Heart left ventricle (tissue), 16 donors: Measurements from ENCODE around the gene PPP3R2. TPM values are rescaled to one million over a fixed set of nuclear protein-coding genes. Genes with fewer than 3 reads are reported as not detected.
"Not testable (repeated sequence)": the region's sequence is repeated elsewhere in the genome, so short reads cannot be mapped to it uniquely, and the experiment has no call there.

ENCODE experiments used
- ATAC-seq, 4 donors: fragments of 200-7000 bp; cut with Tn5 transposase; one replicate each; pipeline ENCODE4 v1.9.1; 2020 to 2022; ENCODE audit warnings: moderate library complexity in 4 of 4, mild to moderate bottlenecking in 3 of 4, moderate number of reproducible peaks in 1 of 4
- DNase-seq, 5 donors: peaks; one replicate each; pipeline ENCODE4 v3.0.0-alpha.2; 2020
- H3K27ac ChIP-seq, 12 donors: fragments of 200-600 bp; sonication (generic) in 4 of 12; one replicate each; pipeline versions ENCODE4 v1.5.0 to v1.8.0; 2016 to 2022; ENCODE audit warnings: mild to moderate bottlenecking in 2 of 12
- H3K27me3 ChIP-seq, 9 donors: fragments of 200-600 bp; sonication (generic) in 2 of 9; one replicate each; pipeline versions ENCODE4 v1.5.1 to v1.8.0; 2016 to 2022; ENCODE audit warnings: mild to moderate bottlenecking in 3 of 9
- H3K36me3 ChIP-seq, 9 donors: fragments of 200-600 bp; sonication (generic) in 2 of 9; one replicate each; pipeline versions ENCODE4 v1.5.0 to v1.8.0; 2018 to 2022; ENCODE audit warnings: mild to moderate bottlenecking in 2 of 9
- H3K4me1 ChIP-seq, 12 donors: fragments of 200-600 bp; sonication (generic) in 4 of 12; one replicate each; pipeline versions ENCODE4 v1.5.0 to v1.8.0; 2016 to 2022; ENCODE audit warnings: mild to moderate bottlenecking in 3 of 12
- H3K4me3 ChIP-seq, 12 donors: fragments of 200-600 bp; sonication (generic) in 4 of 12; one replicate each; pipeline versions ENCODE4 v1.5.0 to v1.8.0; 2017 to 2022; ENCODE audit warnings: mild to moderate bottlenecking in 9 of 12, moderate library complexity in 4 of 12
- H3K9me3 ChIP-seq, 12 donors: fragments of 200-600 bp; sonication (generic) in 4 of 12; one replicate each; pipeline versions ENCODE4 v1.5.0 to v1.8.0; 2016 to 2022; ENCODE audit warnings: mild to moderate bottlenecking in 1 of 12
- POLR2A ChIP-seq, 2 donors: fragments of 450-650 bp; IDR thresholded peaks; one replicate each; pipeline ENCODE4 v1.6.1; 2017; ENCODE audit warnings: antibody characterized with exemption in 2 of 2, mild to moderate bottlenecking in 2 of 2, moderate library complexity in 2 of 2
- WGBS, 4 donors: extraction: QIAGEN DNeasy Blood & Tissue Kit in 2 of 4; methylation state at CpG; one replicate each; pipeline versions ENCODE4 v1.1.5 to v1.1.7; 2013 to 2018; 5-methylcytosine and 5-hydroxymethylcytosine counted together
- intact Hi-C, 10 donors: fragments of 100-400 bp; cut with DNase I; formaldehyde crosslinking; loops; one replicate each; pipeline versions ENCODE4 v1.11.1 to v1.14.2; 2022
- polyA plus RNA-seq, 2 donors: library from polyadenylated mRNA; stranded (reverse); fragments of 200-250 nt; gene quantifications; one replicate each; pipeline ENCODE4 v1.2.3, GENCODE V29; 2013
- total RNA-seq, 9 donors: library from RNA; depleted of rRNA in 2 of 9; stranded (reverse); fragments of >200 nt in 2 of 9; fragmentation: NEBNext Ultra II Directional in 3 of 9; extraction: Animal tissue kit (Norgen Biotek cat#: 25700) in 3 of 9; gene quantifications; one replicate each; pipeline versions ENCODE4 v1.1.0 to v1.2.4, GENCODE V29; 2016 to 2023
- TF ChIP-seq, protein P1 (sequence below), 12 donors: fragments of 200-600 bp; sonication (generic) in 4 of 12; IDR thresholded peaks; one replicate each; pipeline versions ENCODE4 v1.5.0 to v1.8.0; 2018 to 2022; ENCODE audit warnings: antibody characterized with exemption in 12 of 12, mild to moderate bottlenecking in 5 of 12
- donor health status: ischemic (EF 13 %, LVEDD 7.1; RV severe dilation, severe dysfunction).
- donor health status: healthy with polysubstance abuse.
- donor health status: DM: no; HTN: yes; CAD: no.
- donor health status: DM: no; HTN: no; CAD: no.
- donor health status: ischemic (EF 25% LVEDD 6.9; RV normal size, moderate dysfunction).
- donor health status: ischemic (EF 25% LVEDD 5.7; RV mildly dilated, moderate dysfunction).
- donor health status: healthy.
- donor health status: DM: yes; HTN: yes; CAD: no.
- donor health status: ischemic (EF 35%, LVEDD 5.7; RV mildly dilated, moderate dysfunction).
- donor health status: nonischemic (EF 11% LVEDD 7.7; RV severe dilation, severe dysfunction).
- donor health status: DM: yes; HTN: yes; CAD: no.
- donor health status: PGD.
- donor health status: ischemic (EF 29% LVEDD 5.4; RV normal size, mild dysfunction).
- donor health status: nonischemic (EF 23%, LVEDD 6.1; RV moderate dilation, normal function).

PPP3R2 gene
- total and polyA plus RNA-seq, 11 donors, result not detected

DNA sequence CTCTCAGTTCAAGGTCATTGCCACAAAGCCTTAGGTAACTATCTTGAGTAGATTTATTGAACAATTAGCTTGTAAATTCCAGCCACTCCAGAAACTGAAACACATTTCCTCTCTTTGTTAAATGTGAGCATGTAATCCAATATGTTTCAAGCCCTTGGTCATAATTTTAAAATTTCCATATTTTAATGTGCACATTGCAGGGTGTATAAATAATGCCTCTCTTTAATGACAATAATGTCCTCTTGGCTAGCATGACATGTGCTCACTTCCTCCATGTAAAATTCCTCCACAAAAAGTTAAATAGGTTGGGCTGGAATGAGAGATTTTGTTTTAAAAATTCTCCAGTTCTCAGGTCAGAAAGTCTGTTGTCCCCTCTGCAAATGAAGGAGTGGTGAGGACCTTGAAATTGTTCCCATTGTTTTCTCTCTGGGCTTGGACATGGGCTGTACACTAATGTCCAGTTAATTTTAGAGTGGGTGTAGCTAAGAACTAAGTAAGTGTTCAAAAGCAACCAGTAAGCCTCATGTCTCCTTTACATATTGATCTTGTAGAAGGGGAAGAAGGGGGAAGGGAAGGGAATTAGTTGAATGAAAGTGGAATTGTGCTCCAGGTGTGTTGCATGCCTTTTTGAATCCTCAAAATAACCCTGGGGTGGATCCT is 2.9 kb downstream of the PPP3R2 start:
- ATAC-seq (no peak), DNase-seq (no peak)
- Histone ChIP-seq H3K27ac (no peak overlapping the region), H3K36me3 (no peaks in the 10 kb centered on the region), H3K4me1 (peaks cover 0 to 7% (median 0%) of the 10 kb centered on the region in 12 donors), H3K4me3 (no peak overlapping the region), H3K27me3 (no peaks in the 10 kb centered on the region), H3K9me3 (no peaks in the 10 kb centered on the region)
- intact Hi-C loops, result no loop called here
- TF ChIP-seq, protein P1, sequence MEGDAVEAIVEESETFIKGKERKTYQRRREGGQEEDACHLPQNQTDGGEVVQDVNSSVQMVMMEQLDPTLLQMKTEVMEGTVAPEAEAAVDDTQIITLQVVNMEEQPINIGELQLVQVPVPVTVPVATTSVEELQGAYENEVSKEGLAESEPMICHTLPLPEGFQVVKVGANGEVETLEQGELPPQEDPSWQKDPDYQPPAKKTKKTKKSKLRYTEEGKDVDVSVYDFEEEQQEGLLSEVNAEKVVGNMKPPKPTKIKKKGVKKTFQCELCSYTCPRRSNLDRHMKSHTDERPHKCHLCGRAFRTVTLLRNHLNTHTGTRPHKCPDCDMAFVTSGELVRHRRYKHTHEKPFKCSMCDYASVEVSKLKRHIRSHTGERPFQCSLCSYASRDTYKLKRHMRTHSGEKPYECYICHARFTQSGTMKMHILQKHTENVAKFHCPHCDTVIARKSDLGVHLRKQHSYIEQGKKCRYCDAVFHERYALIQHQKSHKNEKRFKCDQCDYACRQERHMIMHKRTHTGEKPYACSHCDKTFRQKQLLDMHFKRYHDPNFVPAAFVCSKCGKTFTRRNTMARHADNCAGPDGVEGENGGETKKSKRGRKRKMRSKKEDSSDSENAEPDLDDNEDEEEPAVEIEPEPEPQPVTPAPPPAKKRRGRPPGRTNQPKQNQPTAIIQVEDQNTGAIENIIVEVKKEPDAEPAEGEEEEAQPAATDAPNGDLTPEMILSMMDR (IDR thresholded peaks at IDR 0.05), result no peak
- TF ChIP-seq POLR2A (IDR thresholded peaks at IDR 0.05), result no peak

DNA sequence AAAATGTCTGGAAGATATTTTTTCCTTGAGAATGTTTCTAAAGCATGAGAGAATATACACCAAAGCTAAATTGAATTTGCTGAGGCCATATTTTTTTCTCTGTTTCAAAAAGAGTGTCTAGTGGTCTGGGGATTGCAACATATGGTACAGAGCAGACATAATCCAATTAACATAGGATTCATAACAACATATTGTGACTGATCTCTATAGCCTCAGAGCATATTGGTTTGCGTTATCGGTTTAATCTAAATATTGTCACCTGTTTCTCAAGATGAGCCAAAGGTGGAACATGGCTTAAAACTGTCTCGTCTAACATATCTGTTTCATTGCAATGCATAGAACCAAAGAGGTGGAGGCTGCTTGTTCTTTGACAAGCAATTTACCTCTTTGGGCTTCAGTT is 3.9 kb downstream of the PPP3R2 start:
- peaks cover 0 to 10% (median 0%) of the 10 kb centered on the region in 12 donors for H3K4me1 ChIP-seq
- TF ChIP-seq, protein P1 (IDR thresholded peaks at IDR 0.05), result no peak
- no peak for TF ChIP-seq POLR2A (IDR thresholded peaks at IDR 0.05)
- H3K36me3 ChIP-seq, result no peaks in the 10 kb centered on the region
- no peaks in the 10 kb centered on the region for H3K9me3 ChIP-seq
- ATAC-seq (no peak), DNase-seq (no peak)
- no peaks in the 10 kb centered on the region for H3K27me3 ChIP-seq
- H3K27ac ChIP-seq, result no peak overlapping the region
- 84 to 94% (median 91%) methylated on average over 3 of the region's 3 CpGs for WGBS, 4 donors
- intact Hi-C loops, result no loop called here
- H3K4me3 ChIP-seq, result no peak overlapping the region

- intact Hi-C loops, H3K4me3 ChIP-seq, H3K9me3 ChIP-seq, ATAC-seq, H3K27ac ChIP-seq, DNase-seq, H3K27me3 ChIP-seq, H3K36me3 ChIP-seq: not testable (repeated sequence)
- H3K4me1 ChIP-seq, result peaks cover 0 to 14% (median 0%) of the 10 kb centered on the region in 12 donors
- WGBS, 4 donors, result 88 to 90% (median 90%) methylated on average over 6 of the region's 6 CpGs
These were observed 4.7 kb downstream of the PPP3R2 start for GRCh38 chr9:101590074-101590473.

DNA sequence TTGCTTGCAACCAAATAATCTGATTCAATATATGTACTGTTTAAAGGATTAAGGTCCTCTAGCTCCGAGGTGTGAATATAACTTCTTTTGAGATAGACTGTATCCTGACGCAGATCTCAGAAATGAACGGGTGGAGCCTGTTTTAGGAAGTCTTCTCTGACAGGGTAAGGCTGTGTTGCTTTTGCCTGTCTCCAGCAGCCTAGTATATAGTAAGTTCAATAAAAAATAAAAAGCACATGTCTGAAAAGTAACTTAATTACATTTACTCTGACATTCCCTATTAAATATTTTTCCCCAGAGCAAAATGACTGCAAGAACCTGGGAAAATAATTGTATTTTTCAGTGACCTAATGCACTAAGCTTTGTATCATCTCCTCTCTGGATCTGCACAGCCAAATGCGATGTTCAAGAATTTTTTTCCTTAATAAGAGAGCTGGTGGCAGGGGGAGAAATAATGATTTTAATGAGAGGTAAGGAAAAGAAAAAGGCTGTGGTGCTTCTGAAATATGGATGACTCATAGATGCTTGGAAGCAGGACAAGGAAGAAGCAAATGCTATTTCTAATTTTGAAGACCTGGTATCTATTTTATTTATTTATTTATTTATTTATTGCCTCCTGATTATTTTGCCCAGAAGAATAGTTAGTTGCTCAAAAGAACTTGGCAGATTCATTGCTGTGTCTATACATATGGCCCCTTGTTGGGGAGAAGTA is 7.3 kb downstream of the PPP3R2 start:
- Histone ChIP-seq H3K27ac (no peak overlapping the region), H3K4me3 (no peak overlapping the region), H3K4me1 (peaks cover 0 to 14% (median 0%) of the 10 kb centered on the region in 12 donors), H3K9me3 (no peaks in the 10 kb centered on the region), H3K36me3 (no peaks in the 10 kb centered on the region), H3K27me3 (no peaks in the 10 kb centered on the region)
- intact Hi-C loops, result no loop called here
- DNase-seq (no peak), ATAC-seq (no peak)
- TF ChIP-seq POLR2A (IDR thresholded peaks at IDR 0.05), result no peak
- TF ChIP-seq, protein P1 (IDR thresholded peaks at IDR 0.05), result no peak
- 79 to 84% (median 83%) methylated on average over 4 of the region's 4 CpGs for WGBS, 4 donors
